Omental fat pad (tissue), 4 donors: ENCODE data around the gene SYT1. TPM values are rescaled to one million over a fixed set of nuclear protein-coding genes. Genes with fewer than 3 reads are reported as not detected.

Source experiments
- ATAC-seq: fragments of 150-250 bp; one replicate; pipeline ENCODE4 v1.9.1; 2016; ENCODE audit warnings: mild to moderate bottlenecking, moderate library complexity; ENCODE audit not compliant: low FRiP score
- DNase-seq: peaks from one replicate; pipeline ENCODE4 v3.0.0-alpha.2; 2019; ENCODE audit warnings: low spot score
- total RNA-seq, 4 donors: library from RNA; depleted of rRNA; stranded (reverse); fragments of >200 nt; gene quantifications; one replicate each; pipeline ENCODE4 v1.1.0, GENCODE V29; 2016
- TF ChIP-seq, protein P1 (sequence below), 3 donors: fragments of 450-650 bp; IDR thresholded peaks; one replicate each; pipeline ENCODE4 v1.5.1; 2016 to 2017; ENCODE audit warnings: antibody characterized with exemption in 3 of 3, mild to moderate bottlenecking in 3 of 3, moderate library complexity in 2 of 3

Gene SYT1
- total RNA-seq, 4 donors from 2014 or later, result 0.72 to 3.1 (median 1.7) TPM

DNA sequence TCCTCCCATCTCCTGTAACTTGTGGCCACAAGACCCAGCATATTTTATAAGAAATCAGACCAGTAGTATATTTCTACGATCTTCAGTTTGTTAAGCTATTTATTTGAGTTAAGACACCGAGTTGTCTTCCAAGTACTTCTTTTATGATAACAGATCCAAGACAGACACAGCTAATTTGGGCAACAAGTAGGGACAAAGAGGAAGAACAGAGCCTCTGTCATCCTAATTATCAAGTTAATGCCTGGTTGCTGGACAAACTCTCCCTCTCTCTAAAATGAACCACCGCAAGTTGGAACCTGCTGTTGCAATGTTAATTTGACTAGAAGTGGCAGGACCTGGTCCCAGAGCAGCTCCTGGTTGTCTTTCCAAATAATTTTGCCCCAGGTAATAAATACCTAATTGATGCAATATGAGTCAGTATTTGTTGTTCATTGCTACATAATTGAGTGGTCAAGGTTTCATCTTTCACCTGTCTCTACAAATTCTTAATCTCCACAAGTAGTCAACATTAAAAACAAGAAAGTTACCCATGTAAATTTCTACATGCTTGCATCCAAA, 502.5 kb downstream of the SYT1 start:
- TF ChIP-seq, protein P1, sequence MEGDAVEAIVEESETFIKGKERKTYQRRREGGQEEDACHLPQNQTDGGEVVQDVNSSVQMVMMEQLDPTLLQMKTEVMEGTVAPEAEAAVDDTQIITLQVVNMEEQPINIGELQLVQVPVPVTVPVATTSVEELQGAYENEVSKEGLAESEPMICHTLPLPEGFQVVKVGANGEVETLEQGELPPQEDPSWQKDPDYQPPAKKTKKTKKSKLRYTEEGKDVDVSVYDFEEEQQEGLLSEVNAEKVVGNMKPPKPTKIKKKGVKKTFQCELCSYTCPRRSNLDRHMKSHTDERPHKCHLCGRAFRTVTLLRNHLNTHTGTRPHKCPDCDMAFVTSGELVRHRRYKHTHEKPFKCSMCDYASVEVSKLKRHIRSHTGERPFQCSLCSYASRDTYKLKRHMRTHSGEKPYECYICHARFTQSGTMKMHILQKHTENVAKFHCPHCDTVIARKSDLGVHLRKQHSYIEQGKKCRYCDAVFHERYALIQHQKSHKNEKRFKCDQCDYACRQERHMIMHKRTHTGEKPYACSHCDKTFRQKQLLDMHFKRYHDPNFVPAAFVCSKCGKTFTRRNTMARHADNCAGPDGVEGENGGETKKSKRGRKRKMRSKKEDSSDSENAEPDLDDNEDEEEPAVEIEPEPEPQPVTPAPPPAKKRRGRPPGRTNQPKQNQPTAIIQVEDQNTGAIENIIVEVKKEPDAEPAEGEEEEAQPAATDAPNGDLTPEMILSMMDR (IDR thresholded peaks at IDR 0.05), result no peak
- no peak for DNase-seq
- no peak for ATAC-seq

DNA sequence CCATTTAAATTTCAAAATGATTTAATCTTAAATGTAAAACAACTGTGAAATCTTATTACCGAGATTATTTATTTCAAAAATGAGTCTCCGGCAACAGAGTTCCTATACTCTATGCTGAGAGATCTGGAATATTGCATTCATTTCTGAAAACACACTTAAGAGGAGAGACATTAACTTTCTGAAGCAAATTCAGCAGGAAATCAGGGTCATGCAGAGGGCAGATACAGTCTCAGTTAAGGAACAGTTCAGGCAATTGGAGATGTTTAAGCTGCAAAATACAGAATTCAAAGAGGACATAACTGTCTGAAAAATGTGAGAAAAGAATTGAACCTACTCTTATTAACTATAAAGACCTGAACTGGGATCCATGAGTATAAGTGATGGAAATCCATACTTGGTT, 505.4 kb downstream of the SYT1 start:
- TF ChIP-seq, protein P1 (IDR thresholded peaks at IDR 0.05), result no peak
- no peak for ATAC-seq
- DNase-seq, result no peak

DNA sequence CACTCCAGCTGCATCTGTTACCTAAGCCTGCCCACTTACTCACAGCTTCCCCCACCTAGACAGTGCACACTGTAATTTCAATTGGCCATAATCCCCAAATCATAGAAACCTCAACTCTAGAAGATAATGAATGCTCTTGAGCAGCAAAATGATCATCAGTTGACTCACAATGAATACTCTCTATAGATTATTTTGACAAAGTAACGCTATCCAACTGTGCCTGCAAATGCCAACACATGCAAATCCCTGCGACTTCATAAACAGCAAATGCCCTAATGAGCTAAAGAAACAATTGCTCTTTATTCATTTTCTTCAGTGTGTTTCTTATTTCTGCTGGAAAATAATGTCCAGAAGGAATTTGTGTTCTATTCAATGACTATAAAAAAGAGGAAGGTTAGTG, 506.7 kb downstream of the SYT1 start:
- no peak for DNase-seq
- ATAC-seq, result no peak
- TF ChIP-seq, protein P1 (IDR thresholded peaks at IDR 0.05), result no peak

DNA sequence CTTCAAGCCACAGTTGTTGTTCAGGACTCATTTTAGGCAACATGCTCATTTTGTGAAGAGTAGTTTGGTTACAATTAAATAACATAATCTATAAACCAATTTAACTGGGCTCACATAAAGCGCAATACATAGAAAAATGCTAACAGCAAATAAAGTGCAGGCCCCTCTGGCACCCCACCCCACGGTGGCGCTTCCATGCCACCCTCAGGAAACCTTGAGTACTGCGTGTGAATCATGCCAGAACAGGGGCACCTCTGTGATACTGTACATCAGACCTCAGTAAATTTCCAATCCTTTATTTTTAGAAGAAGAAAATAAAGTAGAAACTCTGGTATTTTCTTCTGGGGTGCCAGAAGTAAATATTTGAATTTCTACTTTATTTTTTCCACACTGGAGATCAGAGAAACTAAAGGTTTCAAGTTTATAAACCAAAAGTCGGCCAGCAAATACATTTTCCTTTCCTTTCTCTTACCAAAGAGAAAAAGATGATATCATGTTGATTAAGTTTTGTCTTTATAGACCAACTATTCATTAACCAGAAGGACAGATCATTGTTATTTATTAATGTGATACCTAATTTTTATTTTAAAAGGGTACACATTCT, 509.4 kb downstream of the SYT1 start:
- ATAC-seq (no peak), DNase-seq (no peak)
- TF ChIP-seq, protein P1 (IDR thresholded peaks at IDR 0.05), result no peak

DNA sequence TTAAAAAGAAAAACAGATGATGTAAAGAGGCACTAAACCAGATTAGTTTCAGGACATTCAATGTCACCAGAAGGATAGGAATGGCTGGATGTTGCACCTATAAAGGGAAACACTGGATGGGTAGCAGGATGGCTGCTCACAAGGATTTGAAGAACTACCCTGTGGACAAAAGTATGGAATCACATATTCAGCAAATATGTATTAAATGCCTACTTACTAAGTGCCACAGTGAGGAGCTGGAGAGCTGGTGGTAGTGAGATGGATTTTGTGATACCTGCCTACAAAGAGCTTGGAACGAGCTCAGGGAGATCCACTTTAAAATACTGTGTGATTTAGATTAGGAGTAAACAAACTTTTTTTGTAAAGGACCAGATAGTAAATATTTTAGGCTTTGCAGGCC, 510.0 kb downstream of the SYT1 start:
- TF ChIP-seq, protein P1 (IDR thresholded peaks at IDR 0.05), result no peak
- ATAC-seq (no peak), DNase-seq (no peak)

DNA sequence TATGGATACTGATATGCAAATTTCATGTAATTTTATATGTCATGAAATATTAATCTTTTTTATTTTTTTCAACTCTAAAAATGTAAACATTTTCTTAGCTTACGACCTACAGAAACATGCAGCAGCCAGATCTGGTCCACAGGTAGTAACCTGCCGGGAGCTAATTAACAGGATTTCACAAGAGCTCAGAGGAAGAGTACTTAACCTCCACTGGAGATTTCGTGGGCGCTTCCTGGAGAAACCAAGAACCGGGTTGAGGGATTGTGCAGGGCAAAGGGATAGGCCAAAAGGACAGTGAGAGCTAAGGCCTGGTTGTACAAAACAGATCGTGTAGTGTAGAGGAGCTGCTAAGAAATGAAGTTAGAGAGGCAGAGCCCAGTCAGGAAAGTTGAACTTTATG, 510.5 kb downstream of the SYT1 start:
- no peak for DNase-seq
- no peak for ATAC-seq
- TF ChIP-seq, protein P1 (IDR thresholded peaks at IDR 0.05), result no peak

DNA sequence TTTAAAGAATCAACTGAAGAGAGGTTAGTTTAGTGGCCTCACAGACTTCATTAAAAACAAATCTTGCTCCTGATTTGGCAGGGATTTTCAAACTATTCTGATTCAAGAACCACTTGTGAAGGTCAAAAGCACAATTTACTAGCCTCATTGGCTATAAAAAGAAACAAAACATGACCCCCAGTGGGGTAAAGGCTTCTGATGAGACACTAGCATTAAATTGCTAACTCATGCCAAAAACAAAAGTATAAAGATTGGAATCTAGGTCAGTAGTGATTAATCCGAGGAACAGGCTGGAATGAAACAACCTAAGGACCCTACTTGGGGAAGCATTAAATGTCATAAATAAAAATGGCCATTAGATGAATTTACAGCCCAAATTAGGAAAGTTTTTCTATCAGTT, 513.9 kb downstream of the SYT1 start:
- TF ChIP-seq, protein P1 (IDR thresholded peaks at IDR 0.05), result no peak
- no peak for DNase-seq
- ATAC-seq, result no peak
